NCI-H2227 treated with DMSO at 0.1 percent for 48 hours (cell line): ENCODE measurements around the gene EPB41L4B.
A peak's percentile ranks its signal among the peaks of the same experiment; 100 is the strongest.
"Not testable (repeated sequence)": the region's sequence is repeated elsewhere in the genome, so short reads cannot be mapped to it uniquely, and the experiment has no call there.

ENCODE experiments used
- DNase-seq: peaks from one replicate; lab custom pipeline; 2025; lab: John Stamatoyannopoulos, UW

Gene EPB41L4B

GRCh38 chr9:109244179-109245132 lies 76.4 kb downstream of the EPB41L4B start:
- DNase-seq, result peak; percentile 48

GRCh38 chr9:109242741-109243140 lies 78.1 kb downstream of the EPB41L4B start:
- DNase-seq, result no peak

- DNase-seq, result no peak
Observed at GRCh38 chr9:109242014-109242413, 78.8 kb downstream of the EPB41L4B start.

DNA sequence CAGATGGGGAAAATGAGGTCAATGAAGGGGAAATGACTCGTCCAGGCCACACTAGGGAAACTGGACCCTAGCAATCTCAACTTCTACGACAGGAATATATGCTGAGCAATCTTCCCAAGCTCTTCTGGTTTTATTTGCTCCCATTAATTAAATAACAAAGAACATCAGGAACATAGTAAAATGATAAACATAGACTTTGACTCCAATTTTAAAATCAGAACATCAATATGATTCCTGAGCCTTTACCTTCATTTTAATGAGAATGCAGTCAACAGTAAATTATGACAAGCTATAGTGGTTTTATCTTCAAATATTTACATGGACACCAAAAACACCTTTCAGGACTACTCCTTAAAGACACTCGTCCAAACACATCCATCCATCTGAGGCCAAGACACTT lies 79.7 kb downstream of the EPB41L4B start:
- no peak for DNase-seq

- DNase-seq, result no peak
Observed at GRCh38 chr9:109239240-109239639, 81.6 kb downstream of the EPB41L4B start.

DNA sequence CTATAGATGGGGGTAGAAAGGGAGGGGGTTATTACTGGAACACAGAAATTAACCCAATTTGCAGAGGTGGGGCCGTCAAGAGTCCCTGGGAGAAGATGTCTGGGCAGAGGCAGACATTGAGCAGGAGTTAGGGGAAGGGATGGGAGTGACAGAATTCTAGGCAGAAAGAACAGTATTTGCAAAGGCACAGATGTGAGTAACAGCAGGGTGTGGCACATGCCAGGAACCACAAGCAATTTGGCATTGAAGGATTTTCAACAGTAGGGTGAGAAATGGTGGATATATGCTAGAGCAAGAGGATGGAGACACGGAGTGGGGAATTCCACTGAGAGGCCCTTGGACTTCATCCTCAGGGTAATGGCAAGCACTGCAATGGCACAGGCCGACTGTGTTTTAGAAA lies 82.2 kb downstream of the EPB41L4B start:
- no peak for DNase-seq

DNA sequence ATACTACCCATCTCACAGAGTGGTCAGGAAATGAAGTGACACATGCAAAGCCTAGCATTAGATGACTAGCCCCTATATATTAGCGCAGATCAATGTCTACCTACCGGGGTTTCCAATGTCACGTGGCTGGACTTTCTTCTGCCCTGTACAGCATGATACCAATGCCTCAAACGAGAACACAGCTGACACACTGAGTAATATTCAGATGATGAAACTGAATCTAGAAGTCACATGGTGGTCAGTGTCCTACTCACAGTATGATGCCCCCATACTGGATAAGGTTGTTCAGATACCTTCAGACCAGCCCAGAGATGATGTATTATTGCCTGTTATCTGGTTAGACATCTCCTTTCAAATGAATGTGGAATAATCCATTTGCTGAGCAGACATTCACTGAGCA lies 82.7 kb downstream of the EPB41L4B start:
- DNase-seq, result no peak

- DNase-seq, result no peak
Observed at GRCh38 chr9:109232449-109233237, 88.2 kb downstream of the EPB41L4B start.

- no peak for DNase-seq
Observed at GRCh38 chr9:109231593-109231992, 89.3 kb downstream of the EPB41L4B start.

DNA sequence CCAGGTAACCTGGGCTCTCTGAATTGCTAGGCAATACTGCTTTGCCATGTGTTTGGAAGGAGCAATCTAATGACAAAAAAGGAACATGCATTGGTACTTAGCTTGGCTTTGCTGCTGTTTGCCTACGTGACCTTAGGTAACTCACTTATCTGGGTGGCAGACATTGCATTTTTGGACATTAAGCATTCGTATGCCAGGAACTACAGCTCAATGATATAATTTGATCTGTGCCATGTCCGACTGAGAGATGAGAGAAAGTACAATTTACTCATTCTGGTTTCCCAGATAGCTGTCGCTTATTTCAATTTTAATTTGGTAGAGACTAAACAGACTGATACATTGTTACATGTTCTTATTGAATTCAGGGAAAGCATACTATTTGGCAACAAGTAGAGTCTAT lies 90.6 kb downstream of the EPB41L4B start:
- no peak for DNase-seq

DNA sequence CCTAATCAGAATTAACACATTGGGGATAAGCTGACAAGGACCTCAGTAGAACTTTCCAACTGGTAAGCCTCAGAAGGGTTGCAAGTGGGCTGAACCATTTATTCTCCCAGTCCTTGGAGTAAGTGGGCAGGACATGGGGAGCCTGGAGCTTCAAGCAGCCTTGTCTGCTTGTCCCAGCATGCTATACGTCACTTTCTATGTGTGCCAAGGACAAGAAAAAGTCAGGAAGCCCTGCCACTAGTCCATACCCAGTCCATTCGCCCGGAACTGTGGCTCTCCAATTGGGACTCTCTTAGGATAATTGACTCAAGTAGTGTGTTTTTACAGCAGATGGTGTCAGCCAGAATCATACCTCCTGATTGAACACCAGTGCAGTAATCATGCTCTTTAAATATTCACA lies 91.2 kb downstream of the EPB41L4B start:
- no peak for DNase-seq

GRCh38 chr9:109228093-109228642 lies 92.7 kb downstream of the EPB41L4B start:
- no peak for DNase-seq

DNA sequence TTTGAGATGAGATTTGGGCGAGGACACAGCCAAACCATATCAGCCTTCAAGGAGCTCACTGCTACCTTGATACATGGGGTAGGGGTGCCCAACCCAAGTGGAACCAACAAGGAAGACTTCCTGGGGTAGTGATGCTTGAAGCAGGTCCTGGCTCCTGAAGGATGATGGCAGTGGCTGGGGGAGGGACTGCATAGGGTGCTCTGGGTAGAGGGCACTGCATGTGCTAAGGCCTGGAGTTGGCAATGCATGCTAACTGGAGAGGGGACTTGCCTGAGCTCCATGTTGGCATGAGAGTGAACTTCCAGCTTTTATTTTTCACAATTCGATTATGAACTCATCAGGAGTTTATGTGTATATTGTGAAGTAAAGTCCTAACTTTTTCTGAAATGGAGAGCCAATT lies 95.2 kb downstream of the EPB41L4B start:
- DNase-seq, result no peak

- no peak for DNase-seq
Observed at GRCh38 chr9:109224751-109225150, 96.1 kb downstream of the EPB41L4B start.

DNA sequence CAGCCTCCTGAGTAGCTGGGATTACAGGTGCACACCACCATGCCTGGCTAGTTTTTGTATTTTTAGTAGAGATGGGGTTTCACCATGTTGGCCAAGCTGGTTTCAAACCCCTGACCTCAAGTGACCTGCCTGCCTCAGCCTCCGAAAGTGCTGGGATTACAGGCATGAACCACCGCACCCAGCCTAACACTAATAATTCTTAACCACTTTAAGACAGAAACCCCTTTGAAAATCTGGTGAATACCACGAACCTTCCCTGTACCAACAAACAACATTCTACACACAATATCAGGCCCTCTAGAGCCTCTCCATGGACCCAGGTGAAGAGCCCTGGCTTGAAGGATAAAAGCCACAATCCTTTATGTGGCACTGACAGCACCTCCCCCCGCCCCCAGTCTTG lies 102.6 kb downstream of the EPB41L4B start:
- DNase-seq, result not testable (repeated sequence)

DNA sequence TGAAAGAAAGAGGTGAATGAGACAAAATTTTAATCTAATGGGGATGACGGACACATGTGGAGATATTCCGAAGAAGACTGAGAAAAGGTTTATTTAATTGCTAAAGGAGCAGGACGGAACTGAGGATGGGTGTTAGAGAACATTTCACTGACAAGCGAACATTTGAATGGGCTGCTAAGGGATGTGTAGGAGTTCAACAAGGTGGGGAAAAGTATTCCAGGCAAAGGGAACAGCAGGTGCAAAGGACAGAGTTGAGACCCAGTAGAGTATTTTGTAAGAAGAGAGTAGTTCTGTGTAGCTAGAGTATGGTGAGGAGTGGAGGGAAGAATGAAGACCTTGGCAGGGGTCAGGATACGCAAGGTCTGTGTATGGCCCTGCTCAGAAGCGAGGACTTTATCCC lies 106.4 kb downstream of the EPB41L4B start:
- DNase-seq, result no peak

GRCh38 chr9:109213285-109214121 lies 107.4 kb downstream of the EPB41L4B start:
- DNase-seq, result no peak

DNA sequence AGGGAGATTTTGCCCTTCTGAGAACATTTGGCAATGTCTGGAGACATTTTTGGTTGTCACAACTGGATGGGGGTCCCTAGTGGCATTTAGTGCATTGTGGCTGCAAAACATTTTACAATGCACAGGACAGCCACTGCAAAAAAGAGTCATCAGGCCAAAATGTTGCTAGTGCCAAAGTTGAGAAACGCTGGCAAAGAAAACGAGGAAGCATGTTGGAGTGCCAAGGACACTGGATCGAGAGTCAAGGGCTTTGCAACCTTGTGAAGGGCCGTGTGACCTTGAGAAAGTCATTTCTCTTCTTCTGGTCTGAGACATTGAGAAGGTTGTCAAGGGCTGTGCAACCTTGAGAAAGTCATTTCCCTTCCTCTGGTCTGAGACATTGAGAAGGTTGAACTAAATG lies 108.1 kb downstream of the EPB41L4B start:
- no peak for DNase-seq

- DNase-seq, result no peak
Observed at GRCh38 chr9:109206670-109207069, 114.2 kb downstream of the EPB41L4B start.

GRCh38 chr9:109205526-109205925 lies 115.3 kb downstream of the EPB41L4B start:
- no peak for DNase-seq

DNA sequence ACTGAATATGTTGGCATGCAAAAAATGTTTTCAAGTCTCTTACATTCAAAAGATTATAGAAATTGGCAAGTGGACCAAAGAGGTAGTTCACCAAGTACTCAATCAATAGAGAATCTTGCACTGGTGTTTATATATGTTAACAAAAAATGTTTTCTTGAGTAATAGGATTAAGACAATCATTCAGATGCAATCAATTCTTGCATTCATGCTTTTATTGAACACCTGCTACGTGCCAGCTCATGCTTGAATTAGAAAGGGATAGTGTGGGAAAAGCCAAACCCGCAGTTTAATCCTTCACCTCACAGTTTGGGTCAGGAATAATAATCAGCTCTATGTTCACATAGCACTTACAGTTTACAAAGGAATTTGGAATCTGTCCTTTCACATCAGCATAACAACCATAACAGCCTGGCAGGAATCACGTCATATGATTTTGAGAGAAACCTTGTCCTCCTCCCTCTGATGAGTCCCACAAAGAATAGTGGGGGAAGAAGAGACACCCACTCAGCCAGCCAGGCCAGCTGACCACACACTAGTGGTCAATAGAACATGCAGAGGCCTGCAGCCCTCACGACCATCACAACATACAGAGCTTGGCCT lies 117.0 kb downstream of the EPB41L4B start:
- no peak for DNase-seq
